Suppressor macrophage (primary cell): ENCODE measurements around the gene THAP4.
"Not testable (repeated sequence)": the region's sequence is repeated elsewhere in the genome, so short reads cannot be mapped to it uniquely, and the experiment has no call there.

Experiments used
- DNase-seq, 4 experiments: peaks; one replicate each; pipeline ENCODE4 v3.0.0-alpha.2; 2020 to 2022

Gene THAP4

DNA sequence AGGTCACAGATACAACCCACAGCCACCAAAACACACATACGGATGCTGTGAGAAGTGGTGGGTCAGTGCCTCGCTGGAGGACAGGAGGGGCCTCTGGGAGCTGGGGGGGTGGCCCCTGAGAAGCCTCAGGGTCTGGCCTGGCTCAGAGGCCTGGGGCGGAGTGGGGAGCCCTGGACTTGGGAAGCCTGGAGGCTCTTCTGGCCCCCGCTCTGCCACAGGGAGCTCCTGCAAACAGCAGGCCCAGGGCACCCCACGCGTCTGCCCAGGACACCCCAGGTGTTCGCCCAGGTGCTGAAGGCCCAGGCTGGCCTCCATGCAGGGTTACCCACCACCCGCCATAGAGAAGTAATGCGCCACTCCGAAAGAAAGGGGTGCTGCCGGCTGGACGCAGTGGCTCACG lies 25.9 kb downstream of the THAP4 start:
- no peak for DNase-seq

DNA sequence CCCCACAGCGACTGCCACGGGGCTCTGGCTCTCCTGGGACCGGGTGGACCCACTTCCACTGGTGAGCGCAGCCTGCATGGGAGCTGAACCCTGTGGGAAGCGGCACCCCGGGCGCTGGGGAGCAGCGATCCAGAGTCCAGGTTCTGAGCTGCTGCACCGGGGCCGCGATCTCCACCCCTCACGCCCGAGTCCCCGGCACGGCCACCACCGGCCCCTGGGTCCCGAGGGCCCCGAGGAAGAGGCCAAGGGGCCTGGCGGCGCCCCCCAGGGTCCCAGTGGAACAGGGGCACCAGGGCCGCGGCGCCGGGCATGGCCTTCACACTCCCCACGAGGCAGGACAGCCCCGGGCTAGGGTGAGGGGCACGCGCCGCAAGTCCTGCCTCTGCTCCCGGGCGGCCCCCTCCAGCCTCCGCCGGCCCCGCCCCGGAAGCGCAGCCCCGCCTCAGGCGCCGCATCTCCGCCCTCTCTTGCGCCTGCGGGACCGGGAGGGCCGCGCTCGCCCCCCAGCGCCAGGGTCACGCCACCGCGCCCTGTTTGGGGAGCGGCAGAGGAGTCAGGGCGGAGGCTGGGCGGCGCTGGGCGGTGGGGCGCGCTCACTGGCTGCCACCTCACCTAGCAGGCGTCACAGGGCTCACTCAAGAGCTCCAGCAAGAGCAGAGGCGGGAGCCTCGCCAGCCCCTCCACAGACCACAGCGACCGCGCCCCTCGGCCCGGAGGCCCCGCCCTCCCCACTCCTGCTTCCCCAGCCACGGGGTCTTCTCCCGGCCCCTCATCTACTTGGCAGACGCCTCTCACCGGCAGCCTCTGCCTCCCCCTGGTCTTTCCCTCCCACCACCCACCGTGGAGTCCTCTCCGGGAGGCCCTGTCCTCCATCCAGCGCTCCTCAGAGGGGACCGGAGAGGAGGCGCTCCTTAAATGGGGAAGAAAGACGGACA lies 26.8 kb downstream of the THAP4 start:
- DNase-seq: peak; percentile 80 to 93 (median 85)

DNA sequence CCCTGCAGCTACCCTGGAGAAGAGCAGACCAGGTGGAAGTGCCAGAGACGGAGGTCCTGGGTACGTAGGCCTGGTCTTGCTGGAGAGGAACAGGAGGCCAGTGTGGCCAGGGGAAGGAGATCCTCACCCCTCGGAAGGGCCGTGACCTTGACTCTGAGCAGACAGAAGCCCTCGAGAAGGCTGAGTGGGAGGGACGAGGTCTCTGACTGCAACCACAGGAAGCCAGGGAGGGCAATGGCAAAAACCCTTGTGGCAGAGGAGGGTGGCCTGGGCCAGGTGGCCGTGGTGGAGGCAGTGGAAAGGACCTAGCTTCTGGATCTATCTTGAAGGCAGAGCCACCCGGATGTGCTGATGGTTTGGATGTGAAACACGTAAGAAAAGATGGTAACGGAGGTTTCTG lies 28.1 kb downstream of the THAP4 start:
- DNase-seq: peak in 3 of 4 experiments; percentile 32 to 47 (median 35)

DNA sequence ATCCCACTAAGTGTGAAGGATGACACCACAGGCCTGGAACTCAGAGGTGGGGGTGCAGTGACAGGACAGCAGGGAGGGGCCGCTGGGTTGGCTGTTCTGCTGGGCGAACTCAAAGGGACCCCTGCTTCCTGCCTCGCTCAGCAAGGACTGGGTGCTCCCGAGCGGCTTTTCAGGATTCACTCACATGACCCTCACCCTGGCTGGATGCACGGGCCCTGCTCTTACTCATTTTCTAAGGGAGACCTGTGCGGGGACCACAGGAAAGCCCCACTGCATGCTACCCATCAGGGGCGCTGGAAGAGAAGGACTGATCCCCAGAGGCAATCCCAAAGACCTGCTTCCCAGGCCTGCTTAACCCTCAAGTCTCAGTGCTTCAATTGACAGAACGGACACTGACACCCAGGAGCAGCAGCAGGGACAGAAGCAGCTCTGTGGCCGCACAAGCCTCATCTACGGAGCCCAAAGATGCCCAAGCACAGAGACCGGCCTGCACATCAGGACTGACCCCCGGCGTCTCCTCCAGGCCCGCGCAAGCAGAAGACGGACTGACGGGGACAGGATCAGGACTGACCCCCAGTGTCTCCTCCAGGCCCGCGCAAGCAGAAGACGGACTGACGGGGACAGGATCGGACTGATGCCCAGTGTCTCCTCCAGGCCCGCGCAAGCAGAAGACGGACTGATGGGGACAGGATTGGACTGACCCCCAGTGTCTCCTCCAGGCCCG lies 29.6 kb downstream of the THAP4 start:
- no peak for DNase-seq

DNA sequence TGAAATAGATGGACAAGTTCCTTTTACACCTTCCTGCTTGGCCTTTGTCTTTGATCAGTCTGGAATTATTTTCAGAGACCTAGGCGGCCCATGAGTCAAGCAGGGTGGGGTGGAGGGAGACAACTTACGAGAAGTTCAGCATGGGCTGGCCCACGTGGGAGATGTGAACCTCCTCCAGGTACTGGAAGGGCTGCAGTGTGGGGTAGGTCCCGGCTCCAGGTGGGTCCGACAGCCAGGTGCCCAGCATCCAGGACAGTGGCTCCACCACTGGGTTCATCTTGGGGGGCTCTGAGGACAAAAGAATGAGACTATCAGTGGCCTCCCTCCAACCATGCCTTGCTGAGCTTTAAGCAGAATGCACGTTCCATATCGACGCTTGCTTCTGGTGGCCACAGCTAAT lies 30.8 kb downstream of the THAP4 start:
- DNase-seq: no peak

DNA sequence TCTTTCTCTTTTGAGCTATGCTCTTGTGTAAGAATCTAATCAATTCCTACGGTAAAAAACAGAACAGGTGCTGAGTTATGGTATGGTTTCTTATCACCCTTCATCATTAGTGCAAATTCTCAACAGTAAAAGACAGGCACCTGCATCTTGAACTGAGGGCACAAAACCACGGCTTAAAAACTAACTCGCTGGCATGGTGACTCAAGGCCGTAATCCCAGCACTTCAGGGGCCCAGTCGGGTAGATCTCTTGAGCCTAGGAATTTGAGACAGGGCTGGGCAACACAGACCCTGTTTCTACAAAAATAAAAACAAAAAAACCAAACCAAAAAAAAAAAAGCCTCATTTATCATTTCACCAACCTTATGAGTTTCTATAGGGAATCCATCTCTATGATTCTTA lies 33.3 kb downstream of the THAP4 start:
- no peak for DNase-seq

DNA sequence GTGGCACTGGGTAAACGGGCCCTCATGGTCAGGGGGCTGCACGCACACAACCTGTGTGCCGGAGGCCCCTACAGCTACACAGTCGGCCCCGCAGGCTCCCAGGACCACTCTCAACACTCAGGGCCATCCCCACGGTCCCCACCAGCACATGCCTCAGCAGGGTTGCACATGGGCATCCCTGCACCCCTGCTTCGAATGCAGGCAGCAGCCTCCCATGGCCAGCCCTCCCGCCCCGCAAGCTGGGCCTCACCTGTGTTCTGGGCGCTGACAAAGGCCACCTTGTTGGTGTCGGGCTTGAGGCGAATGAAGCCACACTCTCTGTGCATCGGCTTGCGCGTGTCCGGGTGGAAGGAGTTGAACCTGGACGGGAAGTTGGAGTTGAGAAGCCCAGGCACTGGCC lies 34.2 kb downstream of the THAP4 start:
- DNase-seq: no peak

DNA sequence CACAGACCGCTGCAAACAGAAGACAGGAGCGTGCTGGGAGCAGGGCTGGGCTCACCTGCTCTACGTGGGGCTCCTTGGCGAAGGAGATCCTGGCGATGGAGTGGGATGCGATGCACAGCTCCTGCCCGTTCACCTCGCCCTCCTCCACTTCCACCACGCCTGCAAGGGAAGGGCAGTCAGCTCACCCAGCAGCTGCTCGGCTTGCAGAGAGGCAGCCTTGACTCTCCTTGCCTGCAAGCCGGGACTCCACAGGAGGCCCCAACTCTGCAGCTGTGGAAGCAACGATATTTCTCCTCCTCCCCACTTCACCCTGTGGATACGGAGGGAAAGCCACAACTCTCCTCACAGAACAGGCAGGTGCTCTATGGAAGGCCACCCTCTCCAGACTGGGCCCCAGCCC lies 35.1 kb downstream of the THAP4 start:
- DNase-seq: no peak

DNA sequence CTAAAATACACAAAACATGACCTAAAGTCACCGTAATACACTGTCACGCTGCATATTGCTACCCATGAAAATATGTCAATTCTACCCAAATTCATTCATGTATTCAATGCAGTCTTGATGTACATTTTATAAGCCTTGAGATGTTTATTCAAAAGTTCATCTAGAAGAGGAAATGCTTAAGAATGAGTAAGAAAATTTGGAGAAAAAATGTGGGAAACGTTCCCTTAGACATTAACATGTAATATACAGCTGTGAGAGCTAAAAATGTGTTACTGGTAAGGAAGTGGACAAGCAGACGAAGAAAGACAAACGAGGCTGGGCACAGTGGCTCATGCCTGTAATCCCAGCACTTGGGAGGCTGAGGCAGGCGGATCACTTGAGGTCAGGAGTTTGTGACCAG lies 37.3 kb downstream of the THAP4 start:
- no peak for DNase-seq

DNA sequence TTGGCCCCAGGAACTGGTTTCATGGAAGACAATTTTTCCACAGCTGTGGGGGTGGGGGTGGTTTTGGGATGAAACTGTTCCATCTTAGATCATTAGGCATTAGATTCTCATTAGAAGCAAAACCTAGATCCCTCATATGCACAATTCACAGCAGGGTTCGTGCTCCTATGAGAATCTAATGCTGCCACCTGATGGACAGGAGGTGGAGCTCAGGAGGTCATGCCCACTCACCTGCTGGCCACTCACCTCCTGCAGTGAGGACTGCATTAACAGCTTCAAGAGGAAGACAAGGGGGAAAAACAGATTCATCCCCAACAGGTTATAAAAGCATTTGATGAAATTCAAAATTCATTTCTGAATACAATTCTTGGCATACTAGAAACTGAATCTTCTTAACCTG lies 38.5 kb downstream of the THAP4 start:
- DNase-seq: no peak

DNA sequence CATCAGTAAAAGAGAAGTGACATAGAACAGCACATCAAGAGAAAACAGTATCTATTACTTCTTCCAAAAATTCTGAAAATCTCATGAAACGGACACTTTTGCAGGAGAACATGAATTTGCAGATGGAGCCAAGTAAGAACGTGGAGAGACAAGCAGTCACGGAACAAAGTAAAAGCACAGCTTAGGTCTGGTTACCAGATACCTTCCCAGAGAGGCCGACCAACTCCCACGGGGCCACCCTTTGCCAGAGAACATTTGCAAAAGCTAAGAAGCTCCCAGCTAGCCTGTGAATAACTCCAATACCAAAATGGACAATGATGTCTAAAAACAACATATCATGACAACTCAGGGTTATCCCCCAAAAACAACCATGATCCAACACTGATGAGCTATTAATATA lies 38.9 kb downstream of the THAP4 start:
- DNase-seq: no peak

DNA sequence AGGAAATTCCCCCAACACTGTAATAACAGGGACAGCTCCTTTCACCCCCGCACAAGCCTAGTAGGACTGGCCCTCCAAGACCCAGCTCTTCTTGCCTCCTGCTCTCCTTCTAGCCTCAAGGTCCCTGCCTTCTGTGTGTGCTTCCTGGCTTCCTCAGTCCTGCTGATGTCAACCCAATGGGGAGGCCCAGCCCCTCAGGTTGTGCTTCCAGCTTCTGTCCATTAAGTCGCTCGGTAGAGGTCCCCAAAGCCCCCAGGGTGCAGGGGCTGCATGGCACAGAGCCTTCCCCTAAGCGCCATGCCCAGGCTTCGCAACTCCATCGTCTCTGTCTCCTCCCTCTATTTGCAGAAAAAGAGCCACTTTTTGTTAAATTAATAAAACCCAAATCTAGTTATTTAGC lies 39.4 kb downstream of the THAP4 start:
- DNase-seq: no peak

DNA sequence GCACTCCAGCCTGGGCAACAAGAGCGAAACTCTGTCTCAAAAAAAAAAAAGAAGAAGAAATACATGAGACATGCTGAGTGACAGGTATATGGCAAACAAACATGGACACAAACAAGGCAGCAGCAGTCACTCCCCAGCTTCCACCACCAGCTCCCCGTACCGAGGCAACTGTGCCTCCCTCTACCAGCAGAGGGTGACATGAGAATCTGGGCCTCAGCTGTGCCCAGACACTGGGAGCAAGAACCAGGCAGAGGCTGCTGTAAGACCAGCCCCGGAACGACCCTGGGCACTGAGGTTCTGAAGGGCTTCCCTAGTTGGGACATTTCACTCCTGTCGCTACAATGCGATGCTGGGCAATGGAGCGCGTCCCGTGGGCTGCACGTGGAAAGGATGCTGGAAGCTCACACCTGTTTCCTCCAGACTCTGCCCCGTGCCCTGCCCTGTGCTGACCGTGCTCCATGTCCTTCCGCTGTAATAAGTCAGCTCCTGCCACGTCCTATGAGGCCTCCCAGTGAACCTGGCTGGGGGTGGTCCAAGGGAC lies 41.3 kb downstream of the THAP4 start:
- peak in 1 of 4 experiments; percentile 22 for DNase-seq

DNA sequence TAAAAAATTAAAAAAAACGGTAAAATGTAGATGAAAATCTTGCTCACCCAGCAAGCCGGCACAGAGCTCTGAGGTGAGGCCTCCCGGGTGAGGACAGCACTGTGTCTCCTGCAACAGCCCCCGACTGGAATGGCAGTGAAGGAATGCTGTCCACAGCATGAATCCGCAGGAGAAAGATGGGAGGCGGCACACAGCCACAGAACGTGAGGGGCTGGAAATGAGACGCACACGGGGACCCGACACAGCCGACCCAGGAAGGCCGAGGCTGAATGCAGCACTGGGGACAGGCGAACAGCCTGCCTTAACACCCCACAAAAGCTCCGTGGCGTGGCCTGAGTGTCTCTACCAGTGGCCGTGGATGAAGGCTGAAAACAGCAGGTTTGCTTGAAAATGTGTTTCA lies 43.7 kb downstream of the THAP4 start:
- DNase-seq: no peak

DNA sequence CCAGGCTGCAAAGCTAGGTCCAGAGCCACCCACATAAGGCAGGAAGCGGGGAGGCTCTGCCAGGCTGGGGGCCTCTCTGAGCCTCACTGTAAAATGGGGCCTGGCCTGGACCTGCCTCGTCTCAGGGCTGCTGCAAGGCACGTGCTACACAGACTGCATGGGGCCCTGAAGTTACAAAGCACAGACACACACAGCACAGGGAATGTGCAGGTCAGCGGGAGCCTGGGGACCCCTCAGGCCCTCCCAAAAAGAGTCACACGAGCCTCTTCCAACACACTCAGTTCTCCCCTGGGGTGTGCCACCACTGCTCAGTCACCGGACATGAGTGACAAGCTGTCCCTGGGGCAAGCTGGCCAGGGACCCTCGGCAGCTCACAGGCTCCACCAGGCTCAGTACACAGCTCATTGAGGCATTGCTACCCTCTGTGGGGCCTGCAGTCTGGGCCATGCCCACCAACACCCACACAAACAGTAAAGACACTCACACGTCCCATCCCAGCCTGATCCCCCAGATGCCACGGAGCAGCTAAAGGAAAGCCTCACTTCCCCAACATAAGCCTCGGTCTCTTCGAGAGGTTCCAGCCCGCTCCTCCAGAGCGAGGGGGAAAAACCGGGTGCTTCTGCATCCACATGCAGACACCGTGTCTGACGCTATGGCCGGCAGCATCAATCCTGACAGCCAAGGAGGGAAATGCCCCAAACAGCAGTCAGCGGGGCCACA lies 44.7 kb downstream of the THAP4 start:
- DNase-seq: no peak

DNA sequence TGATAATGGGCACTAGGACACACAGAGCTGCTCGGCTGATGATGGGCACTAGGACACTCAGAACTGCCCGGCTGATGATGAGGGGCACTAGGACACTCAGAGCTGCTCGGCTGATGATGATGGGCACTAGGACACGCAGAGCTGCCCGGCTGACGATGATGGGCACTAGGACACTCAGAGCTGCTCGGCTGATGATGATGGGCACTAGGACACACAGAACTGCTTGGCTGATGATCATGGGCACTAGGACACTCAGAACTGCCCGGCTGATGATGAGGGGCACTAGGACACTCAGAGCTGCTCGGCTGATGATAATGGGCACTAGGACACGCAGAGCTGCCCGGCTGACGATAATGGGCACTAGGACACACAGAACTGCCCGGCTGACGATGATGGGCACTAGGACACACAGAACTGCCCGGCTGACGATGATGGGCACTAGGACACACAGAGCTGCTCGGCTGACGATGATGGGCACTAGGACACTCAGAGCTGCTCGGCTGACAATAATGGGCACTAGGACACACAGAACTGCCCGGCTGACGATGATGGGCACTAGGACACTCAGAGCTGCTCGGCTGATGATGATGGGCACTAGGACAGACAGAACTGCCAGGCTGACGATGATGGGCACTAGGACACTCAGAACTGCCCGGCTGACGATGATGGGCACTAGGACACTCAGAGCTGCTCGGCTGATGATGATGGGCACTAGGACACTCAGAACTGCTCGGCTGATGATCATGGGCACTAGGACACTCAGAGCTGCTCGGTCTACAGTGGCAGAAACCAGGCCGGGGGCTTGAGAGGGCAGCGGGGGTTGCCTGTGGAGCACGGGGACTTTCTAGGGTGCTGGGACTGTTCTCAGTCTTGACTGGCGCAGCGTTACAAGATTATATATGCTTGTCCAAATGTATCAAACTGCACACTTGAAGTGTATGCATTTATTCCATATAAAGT lies 46.2 kb downstream of the THAP4 start:
- DNase-seq: not testable (repeated sequence)

DNA sequence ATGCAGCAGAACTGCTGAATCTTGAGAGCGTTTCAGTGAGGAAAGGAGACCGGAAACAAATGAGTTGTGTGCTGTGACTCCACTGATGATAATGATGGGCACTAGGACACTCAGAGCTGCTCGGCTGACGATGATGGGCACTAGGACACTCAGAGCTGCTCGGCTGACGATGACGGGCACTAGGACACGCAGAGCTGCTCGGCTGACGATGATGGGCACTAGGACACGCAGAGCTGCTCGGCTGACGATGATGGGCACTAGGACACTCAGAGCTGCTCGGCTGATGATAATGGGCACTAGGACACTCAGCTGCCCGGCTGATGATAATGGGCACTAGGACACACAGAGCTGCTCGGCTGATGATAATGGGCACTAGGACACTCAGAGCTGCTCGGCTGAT lies 47.1 kb downstream of the THAP4 start:
- DNase-seq: not testable (repeated sequence)

DNA sequence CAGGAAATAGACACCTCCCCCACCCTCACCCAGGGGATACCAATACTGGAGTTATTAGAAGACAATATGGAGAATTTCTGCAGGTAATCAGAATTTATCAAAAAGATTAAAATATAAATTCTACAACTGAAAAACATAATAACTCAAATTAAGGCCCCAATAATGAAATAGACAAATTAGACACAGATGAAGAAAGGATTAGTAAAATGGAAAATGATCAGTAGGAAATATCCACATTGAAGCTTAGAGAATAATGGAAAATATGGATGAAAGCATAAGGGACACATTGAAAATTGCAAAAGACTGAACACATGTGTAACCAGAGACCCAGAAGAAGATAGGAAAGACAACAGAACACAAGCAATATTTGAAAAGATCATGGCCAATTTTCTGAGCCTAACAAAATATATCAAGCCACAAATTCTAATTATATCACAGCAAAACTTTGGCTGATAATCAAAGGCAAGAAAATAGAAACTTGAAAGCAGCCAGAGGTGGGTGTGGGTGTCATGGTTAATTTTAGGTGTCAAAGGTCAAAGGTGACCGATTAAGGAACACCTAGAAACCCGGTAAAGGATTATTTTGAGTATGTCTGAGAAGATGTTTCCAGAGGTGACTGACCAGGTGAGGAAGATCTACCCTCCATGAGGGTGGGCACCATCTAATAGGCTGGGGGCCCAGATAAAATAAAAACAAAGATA lies 50.2 kb downstream of the THAP4 start:
- DNase-seq: no peak

DNA sequence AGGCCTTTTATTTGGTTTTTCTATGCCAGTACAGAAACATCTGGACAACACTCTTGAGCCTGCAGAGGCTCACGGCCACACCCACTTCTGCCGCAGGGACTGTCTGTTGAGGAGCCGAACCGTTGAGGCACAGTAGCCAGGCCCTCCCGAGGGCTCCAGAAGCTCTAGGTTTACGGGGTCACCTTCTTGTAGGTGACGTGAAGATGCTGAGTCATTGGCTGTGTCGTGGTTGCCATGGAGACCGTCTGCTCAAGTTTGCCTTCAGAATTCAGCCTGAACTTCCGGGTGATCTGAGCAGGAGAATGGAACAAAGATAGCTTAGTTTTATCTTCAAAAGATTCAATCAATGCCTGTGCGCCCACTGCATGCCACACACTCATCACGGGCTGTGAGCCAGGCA lies 52.5 kb downstream of the THAP4 start:
- no peak for DNase-seq

DNA sequence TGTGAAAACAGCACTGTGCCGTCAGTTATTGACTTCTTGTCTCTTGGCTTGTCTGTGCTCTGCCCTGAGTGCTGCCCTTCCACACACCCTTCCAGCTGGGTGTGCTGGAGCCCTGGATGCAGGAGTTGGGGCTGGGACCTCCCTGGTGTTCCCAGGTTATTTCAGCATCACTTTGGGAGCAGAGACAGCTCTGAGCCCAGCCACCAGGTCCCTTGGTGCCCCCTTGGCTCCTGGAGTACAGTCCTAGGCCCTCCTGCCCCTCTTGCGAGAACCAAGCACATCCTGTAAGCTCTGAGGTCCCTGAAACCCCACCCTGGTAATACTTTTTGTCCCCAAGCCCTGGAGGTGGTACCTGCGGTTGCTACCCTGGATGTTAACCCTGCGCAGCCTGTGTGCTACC lies 54.2 kb downstream of the THAP4 start:
- DNase-seq: no peak

DNA sequence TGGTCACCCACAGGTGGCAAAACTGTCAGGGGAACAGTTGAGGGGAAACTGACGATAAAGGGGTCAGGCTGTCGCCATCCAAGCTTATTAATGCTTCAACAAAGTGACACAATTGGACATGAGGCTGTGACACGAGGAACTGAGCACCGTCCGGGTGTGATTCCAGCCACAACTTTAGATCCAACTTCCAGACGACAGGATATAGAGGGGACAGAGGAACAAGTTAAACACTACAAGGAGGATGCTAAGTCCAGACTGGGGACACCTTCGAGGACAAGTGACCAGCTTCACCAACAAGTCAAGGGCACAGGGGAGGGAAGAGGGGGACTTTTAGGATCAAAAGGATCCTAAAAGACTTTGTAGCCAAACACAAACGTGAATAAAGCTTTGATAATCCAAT lies 54.6 kb downstream of the THAP4 start:
- no peak for DNase-seq
